Pulmonary artery endothelial cell (primary cell): ENCODE results near the gene IL17RA. TPM values are rescaled to one million over a fixed set of nuclear protein-coding genes. Genes with fewer than 3 reads are reported as not detected.
"Not testable (repeated sequence)": the region's sequence is repeated elsewhere in the genome, so short reads cannot be mapped to it uniquely, and the experiment has no call there.

ENCODE experiments used
- DNase-seq: peaks from one replicate; pipeline ENCODE4 v3.0.0-alpha.2; 2011; ENCODE audit warnings: low read depth, low spot score
- total RNA-seq: library from RNA; depleted of rRNA; stranded (reverse); fragments of >200 nt; gene quantifications from 2 replicates; pipeline ENCODE4 v1.2.3, GENCODE V29; 2014

The IL17RA gene
- total RNA-seq, 1 donor from 2014 or later, result 5.5 TPM

DNA sequence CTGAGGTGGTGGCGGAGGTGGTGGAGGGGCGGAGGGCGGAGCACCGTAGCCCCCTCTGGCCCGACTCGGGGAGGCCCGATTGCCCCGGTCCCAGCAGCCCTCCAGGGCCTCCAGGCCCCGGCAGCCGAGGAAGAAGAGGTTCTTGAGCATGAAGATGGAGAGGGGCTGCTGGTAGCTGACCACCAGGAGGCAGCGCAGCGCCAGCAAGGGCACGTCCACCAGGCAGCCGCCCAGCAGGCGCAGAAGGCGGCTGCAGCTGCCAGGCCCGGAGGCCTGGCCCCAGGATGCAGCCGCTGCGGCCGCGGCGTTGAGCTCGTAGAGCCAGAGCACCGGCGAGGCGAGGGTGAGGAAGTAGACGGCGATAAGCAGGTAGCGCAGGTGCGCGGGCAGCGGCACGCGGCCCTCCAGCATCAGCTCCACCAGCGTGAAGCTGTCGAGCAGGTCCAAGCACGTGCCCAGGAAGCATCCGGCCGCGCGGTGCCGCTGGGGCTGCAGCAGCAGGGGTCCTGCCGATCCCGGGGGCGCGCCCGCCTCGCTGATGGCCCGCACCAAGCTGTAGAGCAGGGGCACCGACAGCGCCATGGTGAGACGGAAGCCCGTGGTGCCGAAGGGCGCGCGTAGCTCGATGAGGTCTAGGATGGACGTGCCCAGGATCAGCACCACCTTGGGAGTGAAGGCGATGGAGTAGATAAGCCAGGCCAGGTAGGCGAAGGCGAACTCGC is 34.8 kb downstream of the IL17RA start:
- DNase-seq, result no peak

DNA sequence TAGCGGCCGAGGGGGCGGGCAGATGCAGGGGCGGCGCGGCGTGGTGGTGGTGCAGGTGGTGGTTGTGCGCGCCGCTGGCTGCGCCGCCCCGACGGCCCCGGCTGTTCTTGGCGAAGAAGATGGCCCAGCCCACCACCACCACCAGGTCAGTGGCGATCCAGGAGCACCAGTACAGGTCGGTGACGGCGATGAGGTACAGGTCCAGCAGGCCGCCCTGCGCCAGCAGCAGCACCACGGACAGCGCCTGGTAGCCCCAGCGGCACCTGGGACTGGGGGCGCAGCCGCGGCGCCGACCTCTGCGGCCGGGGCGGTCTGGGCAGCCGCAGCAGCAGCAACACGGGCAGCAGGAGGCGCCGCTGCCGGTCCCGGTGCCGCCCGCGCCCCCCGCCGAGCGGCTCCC is 35.5 kb downstream of the IL17RA start:
- no peak for DNase-seq

DNA sequence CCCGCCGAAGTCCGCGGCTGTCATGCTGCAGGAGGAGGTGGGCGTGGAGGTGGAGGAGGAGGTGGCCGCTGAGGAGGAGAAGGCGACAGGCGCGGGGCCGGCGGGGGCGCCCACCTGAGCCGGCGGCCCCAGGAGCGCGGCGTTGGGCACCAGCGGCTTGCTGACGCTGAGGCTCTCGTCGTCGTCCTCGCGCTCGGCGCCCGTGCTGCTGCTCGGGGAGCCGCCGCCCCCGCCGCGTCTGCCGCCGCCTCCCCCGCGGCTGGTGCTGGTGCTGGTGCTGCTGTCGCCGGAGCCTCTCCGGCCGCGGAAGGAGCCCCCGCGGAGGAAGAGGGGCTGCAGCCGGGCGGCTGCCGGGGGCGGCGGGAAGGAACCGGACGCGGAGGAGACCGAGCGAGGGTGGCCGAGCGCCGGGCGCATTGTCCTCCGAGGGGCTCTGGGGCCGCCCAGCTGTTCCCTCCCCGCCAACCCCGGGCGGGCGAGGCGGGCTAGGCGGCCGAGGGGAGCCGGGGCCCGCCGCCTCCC is 36.0 kb downstream of the IL17RA start:
- no peak for DNase-seq

- peak; percentile 7 for DNase-seq
Observed at GRCh38 chr22:17121233-17122195, 36.7 kb downstream of the IL17RA start, which contains the start of gene TMEM121B. TMEM121B (minus strand) TSS chr22:17121360; CDS start chr22:17121127, 233 bp downstream.

GRCh38 chr22:17130199-17130598 is 45.4 kb downstream of the IL17RA start:
- DNase-seq, result no peak

DNA sequence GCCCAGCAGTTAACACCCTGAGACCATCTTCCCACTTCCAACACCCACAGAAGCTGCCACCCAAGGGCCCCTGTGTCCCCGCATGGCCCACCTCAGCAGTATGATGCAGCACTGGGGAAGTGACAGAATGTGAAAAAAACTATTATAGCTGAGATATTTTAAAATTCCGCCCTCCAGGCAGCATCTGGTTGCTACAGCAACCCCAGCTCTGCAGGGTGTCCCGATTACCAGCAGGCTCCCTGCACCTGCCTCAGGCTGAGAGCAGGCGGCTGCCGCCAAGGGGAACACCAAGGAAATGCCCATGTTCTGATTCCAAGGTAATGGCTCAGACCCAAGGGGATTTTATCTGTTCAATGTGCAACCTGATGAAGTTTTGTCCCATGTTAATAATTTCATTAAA is 46.9 kb downstream of the IL17RA start:
- DNase-seq, result no peak

DNA sequence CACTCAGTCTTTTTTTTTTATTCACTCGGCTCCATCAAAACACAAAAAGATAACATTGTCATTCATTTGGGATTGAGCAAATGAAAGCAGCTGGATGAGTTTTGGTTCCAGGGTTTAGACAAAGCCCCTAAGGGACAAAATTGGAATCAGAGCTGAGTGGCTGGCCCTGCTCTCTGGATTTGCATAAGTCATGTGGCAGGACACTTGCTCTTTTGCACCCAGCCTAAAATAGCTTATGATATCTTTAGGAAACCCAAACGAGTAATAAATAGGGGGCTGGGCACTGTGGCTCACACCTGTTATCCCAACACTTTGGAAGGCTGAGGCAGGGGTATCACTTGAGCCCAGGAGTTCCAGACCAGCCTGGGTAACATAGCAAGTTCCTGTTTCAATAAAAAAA is 47.3 kb downstream of the IL17RA start:
- DNase-seq, result no peak

GRCh38 chr22:17133137-17133536 is 48.3 kb downstream of the IL17RA start:
- DNase-seq, result no peak

GRCh38 chr22:17135153-17135760 is 50.5 kb downstream of the IL17RA start:
- no peak for DNase-seq

- DNase-seq, result no peak
Observed at GRCh38 chr22:17137170-17137569, 52.4 kb downstream of the IL17RA start.

DNA sequence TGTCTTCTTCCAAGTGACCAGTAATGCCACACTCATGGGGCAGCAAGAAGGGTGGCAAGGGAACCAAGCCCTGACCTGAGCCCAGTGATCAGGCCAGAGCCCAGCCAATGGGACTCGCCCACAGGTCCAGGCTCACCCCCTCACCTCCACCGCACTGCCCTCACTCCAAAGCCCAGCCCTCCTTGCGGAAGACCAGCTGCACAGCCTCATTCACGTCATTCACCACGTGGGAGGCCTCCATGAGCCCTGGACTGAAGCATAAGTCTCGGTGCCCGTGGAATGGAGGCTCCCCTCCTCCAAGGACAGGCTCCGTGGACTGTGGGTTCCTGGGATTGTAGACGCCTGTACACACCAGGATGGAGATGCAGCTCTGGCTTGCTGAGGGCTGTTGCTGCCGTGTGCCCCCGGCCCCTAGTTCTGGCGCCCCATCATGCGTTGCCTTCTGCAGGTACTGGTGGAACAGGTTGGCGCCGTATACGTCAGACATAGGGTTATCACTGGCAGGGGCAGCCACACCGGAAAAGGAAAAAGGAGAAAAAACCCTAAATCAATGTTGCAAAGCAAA is 53.1 kb downstream of the IL17RA start:
- DNase-seq, result no peak

GRCh38 chr22:17138513-17138912 is 53.7 kb downstream of the IL17RA start:
- no peak for DNase-seq

- DNase-seq, result no peak
Observed at GRCh38 chr22:17140022-17140421, 55.2 kb downstream of the IL17RA start.

DNA sequence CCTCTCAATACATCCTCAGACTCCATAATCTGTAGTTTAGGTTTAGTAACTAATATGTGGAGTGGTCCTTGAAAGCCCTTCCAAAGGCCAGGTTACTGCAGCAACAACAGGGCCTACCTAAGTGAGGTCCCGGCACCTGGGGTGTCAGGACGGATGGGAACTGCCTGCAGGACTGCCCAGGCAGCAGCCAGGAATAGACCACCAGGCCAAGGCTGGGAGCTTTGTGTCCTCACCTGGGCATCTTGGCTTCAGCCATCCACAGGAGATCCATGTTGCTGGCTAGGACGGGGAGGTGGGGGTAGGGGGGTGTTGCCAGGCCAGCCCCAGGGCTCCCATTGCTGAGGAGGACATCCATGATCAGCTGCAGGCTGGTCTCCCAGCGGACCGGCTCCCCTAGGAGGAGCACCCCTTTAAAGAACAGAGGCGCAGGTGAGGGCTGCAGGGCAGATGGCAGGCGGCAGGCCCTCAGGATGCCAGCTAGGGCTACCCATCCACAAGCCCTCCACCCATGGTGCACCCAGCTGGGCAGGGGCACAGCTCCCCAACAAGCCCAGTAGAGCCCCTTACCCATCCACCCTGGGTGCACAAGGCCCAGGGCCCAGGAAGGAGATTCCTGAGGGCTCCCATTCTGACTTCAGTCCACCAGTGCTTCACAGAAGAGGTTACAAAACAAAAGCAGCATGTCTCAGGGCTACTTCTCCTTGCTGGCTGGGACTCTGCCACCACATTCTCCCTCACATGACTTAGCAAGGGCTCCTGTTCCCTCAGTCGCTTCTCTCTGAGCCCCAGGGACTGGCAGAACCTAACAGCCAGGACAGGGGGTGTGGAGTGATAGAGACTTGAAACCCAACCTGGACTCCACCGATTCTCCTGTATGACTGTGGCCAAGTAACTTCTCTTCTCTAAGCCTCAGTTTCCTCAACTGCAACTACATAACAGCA is 56.3 kb downstream of the IL17RA start:
- no peak for DNase-seq

GRCh38 chr22:17143101-17143500 is 58.3 kb downstream of the IL17RA start:
- DNase-seq, result no peak

GRCh38 chr22:17143826-17144225 is 59.0 kb downstream of the IL17RA start:
- no peak for DNase-seq

GRCh38 chr22:17145021-17145680 is 60.4 kb downstream of the IL17RA start:
- no peak for DNase-seq

DNA sequence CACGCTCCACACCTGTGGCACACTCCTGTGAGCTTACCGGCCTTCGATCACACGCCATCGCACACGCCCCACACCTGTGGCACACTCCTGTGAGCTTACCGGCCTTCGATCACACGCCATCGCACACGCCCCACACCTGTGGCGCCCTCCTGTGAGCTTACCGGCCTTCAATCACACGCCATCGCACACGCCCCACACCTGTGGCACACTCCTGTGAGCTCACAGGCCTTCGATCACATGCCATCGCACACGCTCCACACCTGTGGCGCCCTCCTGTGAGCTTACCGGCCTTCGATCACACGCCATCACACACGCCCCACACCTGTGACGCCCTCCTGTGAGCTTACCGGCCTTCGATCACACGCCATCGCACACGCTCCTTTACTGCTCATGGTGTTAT is 62.7 kb downstream of the IL17RA start:
- not testable (repeated sequence) for DNase-seq

DNA sequence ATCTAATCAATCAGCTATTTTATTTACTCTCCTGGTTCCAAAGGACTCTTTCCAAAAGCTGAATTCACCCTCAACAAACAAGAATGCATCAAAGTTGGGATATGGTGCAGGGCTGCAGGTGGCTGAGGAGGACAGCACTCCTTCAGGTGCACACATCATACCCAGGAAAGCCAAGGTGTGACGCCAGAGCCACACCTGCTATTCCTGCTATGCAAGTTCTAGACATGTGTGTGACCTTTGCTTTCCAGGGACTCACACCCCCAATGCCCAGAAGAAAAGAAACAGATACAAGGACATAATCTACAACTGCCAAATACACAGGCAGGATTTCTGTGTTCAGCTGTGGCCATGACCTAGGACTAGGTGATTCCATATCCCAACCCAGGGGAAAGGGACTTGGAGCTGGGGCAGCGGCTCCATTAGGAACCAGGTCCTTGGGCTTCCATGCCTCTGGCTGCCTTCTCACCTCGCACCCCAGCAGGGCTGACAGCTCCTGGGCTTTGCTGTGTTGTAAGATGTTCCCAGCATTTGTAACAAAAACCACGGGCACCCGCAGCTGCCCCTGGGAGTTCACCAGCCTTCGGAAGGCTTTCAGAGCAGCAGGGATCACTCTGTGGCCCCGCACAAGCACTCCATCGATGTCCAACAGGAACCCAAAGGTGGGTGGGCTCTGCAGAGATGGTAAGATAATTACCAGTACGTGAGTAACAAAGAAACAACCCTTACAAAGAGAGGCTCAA is 64.4 kb downstream of the IL17RA start:
- no peak for DNase-seq
